ENCODE results near the gene LRRC71.

Gene LRRC71

GRCh38 chr1:156931211-156931952 lies 10.9 kb downstream of the LRRC71 start:
- TF ChIP-seq CTCF (conservative IDR thresholded peaks at IDR 0.05; ENCODE audit: low read depth), result no peak
- CTCF ChIA-PET, result interaction anchor here (0.6 to 0.9 kb wide), 2 partner anchors 17 to 28 kb away, joined by 3 read pairs; no protein-coding TSS in a partner anchor
- no peak overlapping the region for H3K27ac ChIP-seq
- DNase-seq (ENCODE audit: low spot score), result no peak
- POLR2A ChIA-PET (ENCODE audit: low non-redundant PET), result no interaction called here

DNA sequence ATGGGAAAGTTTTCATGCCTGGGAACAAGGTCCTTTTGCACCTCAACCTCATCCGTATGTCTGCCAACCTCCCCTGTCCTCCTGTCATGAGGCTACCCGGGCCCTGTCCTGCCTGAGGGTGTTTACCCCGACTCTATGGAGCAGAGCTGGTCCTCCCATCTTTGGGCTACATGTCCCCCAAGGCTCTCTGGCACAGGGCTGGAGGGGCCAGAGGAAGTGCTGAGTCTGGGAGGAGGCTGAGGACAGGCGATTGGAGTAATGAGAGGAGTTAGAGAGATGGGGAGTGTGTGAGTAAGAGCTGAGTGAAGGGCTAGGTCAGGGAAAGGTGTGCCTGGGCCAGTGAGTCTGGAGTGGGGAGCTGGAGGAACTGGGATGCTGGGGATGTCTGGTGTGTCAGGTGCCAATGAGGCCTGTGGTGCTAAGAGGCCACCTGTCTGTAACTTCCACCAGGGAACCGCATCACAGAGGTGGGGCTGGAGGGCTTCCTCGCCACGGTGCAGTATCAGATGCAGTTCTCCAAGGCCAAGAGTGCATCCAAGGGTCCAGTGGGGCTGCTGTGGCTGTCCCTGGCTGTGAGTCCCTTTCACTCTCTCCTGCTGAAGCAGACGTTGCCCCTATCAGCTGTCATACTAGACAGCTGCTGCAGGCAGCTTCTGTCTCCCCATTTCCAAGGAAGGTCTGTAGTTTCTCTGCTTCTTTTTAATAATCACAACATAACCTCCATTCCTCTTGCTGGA lies 11.7 kb downstream of the LRRC71 start:
- ChIA-PET CTCF (interaction anchor here (0.6 to 0.9 kb wide), 2 partner anchors 18 to 27 kb away, joined by 3 read pairs; no protein-coding TSS in a partner anchor), POLR2A (ENCODE audit: low non-redundant PET) (no interaction called here)

DNA sequence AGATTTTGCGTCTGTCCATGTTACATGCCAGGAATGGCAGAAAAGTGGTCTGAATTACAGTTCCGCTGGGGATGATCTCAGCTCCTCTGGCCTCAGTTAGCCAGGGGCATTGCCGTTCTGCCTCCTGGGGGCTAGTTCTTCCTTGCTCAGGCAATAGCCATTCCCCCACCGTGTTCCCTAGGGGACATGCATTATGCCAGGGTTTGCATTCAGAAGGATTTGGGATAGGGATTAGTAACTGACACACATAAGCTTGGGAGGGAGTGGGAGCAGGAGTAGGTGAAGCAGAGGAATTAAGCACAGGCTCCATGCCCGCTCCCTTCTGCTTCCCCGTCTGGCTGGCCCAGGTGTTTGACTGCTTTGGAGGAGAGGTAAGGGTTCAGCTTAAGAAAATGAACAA lies 12.7 kb downstream of the LRRC71 start:
- DNase-seq (ENCODE audit: low spot score), result no peak
- H3K27ac ChIP-seq, result no peak overlapping the region
- POLR2A ChIA-PET (ENCODE audit: low non-redundant PET), result no interaction called here
- TF ChIP-seq CTCF (conservative IDR thresholded peaks at IDR 0.05; ENCODE audit: low read depth), result no peak
- CTCF ChIA-PET, result no interaction called here

More for the DNA sequence above, 11.7 kb downstream of the LRRC71 start:
- no peak for TF ChIP-seq CTCF (conservative IDR thresholded peaks at IDR 0.05; ENCODE audit: low read depth)
- DNase-seq (ENCODE audit: low spot score), result no peak
- no peak overlapping the region for H3K27ac ChIP-seq

DNA sequence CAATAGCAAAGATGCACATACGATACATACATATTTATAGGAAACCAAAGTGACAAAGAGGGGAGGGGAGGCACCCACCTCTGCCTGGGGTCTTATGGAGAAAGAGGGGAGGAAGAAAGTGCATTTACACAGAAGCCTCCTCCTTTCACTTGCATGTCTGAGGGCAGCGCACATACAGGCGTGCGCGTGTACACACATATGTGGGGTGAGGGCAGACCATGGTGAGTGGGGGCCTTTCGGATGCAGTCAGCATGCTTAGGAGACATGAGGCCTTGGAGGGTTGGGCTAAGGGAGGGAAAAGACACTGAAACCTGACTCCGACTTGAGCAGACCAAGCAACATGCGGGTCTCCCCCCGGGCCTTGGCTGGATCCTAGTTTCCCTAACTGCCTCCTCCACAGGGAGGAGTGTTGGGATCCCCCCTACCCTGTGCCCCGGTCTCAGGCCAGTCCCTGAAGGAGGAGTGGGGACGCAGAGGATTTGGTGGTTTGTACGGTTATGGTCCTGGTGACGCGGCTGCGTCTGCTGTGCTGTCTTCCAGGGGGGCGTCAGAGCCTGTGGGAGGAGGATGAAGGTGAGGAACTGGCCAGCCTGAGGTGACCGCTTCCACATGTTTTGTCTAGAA lies 15.2 kb downstream of the LRRC71 start:
- TF ChIP-seq CTCF (conservative IDR thresholded peaks at IDR 0.05; ENCODE audit: low read depth), result no peak
- ChIA-PET CTCF (interaction anchor here (1.7 kb wide), 1 partner anchor 8 kb away, joined by 9 read pairs; no protein-coding TSS in a partner anchor), POLR2A (ENCODE audit: low non-redundant PET) (no interaction called here)
- no peak overlapping the region for H3K27ac ChIP-seq
- no peak for DNase-seq (ENCODE audit: low spot score)

- no peak overlapping the region for H3K27ac ChIP-seq
- DNase-seq (ENCODE audit: low spot score), result no peak
- CTCF ChIA-PET, result interaction anchor here (0.6 to 1.7 kb wide), 4 partner anchors 9 to 123 kb away, joined by 3 to 9 read pairs (median 4); no protein-coding TSS in a partner anchor
- POLR2A ChIA-PET (ENCODE audit: low non-redundant PET), result no interaction called here
- TF ChIP-seq CTCF (conservative IDR thresholded peaks at IDR 0.05; ENCODE audit: low read depth), result no peak
Measured at GRCh38 chr1:156936191-156936590, 15.8 kb downstream of the LRRC71 start.

GRCh38 chr1:156936721-156937220 lies 16.3 kb downstream of the LRRC71 start:
- CTCF ChIA-PET, result interaction anchor here (0.6 to 1.7 kb wide), 4 partner anchors 9 to 124 kb away, joined by 3 to 9 read pairs (median 4); no protein-coding TSS in a partner anchor
- TF ChIP-seq CTCF (conservative IDR thresholded peaks at IDR 0.05; ENCODE audit: low read depth), result no peak
- POLR2A ChIA-PET (ENCODE audit: low non-redundant PET), result no interaction called here
- H3K27ac ChIP-seq, result no peak overlapping the region
- no peak for DNase-seq (ENCODE audit: low spot score)
